ENCODE data around the gene ABCA2.

Gene ABCA2

DNA sequence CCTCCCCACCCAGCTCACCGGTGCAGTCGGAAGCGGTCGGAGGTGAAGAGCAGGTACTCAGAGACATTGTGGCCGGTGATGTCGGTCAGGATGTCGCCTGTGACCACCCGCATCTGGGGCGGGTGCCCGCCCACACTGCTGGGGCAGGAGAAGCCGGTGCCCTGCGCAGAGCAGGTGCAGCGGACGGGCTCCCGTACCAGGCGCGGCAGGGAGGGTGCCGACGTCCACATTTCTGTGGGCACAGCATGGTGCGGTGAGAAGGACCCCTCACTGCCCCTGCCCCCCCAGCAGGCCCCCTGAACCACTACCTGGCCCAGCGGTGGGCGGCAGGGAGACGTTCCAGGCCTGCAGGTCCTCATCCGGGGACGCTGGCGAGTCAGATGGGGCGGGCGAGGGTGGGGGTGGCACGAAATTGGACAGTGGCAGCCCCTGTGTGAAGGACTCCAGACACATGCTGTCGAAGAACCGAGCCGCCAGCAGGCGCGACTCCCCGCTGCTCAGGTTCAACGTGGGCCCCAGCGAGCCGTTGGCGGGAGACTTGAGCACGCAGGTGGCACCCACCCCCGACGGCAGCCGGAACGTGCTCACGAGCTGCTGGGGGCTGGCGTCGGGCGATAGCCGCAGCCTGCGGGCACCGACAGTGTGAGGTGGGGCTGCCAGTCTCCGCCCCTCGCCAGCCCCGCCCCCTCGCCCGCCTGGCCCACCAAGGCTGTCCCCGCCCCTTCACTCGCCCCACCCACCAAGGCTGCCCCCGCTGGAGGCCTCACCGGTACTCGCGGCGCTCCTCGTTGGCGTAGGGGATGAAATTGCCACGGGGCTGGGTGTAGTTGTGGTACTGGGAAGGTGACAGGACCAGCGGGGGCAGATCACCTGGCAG lies 15.1 kb downstream of the ABCA2 start:
- CTCF ChIA-PET, result interaction anchor here (1.4 to 1.8 kb wide), 2 partner anchors 16 to 17 kb away, joined by 3 to 4 read pairs; no protein-coding TSS in a partner anchor
- H3K4me3 ChIP-seq (ENCODE audit: low read depth, low read length), result no peak overlapping the region
- DNase-seq (ENCODE audit: low read depth, low spot score), result no peak
- TF ChIP-seq, protein P1, sequence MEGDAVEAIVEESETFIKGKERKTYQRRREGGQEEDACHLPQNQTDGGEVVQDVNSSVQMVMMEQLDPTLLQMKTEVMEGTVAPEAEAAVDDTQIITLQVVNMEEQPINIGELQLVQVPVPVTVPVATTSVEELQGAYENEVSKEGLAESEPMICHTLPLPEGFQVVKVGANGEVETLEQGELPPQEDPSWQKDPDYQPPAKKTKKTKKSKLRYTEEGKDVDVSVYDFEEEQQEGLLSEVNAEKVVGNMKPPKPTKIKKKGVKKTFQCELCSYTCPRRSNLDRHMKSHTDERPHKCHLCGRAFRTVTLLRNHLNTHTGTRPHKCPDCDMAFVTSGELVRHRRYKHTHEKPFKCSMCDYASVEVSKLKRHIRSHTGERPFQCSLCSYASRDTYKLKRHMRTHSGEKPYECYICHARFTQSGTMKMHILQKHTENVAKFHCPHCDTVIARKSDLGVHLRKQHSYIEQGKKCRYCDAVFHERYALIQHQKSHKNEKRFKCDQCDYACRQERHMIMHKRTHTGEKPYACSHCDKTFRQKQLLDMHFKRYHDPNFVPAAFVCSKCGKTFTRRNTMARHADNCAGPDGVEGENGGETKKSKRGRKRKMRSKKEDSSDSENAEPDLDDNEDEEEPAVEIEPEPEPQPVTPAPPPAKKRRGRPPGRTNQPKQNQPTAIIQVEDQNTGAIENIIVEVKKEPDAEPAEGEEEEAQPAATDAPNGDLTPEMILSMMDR (IDR thresholded peaks at IDR 0.05; ENCODE audit: insufficient read depth, low read length, missing control alignments), result no peak
- POLR2A ChIA-PET, result no interaction called here

DNA sequence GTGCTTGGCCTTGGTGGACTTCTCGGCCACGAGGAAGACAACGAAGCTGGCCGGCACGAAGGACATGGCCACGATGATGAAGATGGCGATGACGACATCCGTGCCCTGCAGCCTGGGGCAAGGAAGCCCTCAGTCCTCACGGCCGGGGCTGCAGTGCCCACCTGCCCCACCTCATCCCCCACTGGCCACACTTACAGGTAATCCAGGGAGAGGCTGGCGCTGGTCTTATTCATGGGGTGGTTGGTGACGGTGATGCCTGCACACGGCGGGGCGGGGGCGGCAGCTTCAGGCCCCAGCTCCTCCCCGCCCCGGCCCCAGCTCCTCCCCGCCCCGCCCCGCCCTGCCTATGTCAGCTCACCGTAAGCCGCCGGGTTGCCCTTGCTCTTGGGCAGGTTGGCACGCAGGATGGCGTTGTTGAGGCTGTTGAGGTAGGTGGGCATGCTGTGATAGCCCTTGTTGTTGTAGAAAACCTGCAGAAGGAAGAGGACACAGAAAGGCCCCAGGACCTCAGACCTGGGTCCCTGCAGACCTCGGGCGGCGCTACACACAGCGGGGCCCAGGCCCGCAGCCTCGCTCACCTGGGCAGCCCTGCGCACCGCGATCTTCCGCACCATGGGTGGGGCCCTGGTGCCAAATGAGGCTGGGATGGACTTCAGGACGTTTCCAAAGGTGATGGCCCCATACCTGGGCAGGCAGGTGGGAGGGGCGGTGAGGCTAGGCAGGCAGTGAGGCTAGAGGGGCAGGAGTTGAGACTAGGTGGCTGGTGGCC lies 15.9 kb downstream of the ABCA2 start:
- ChIA-PET POLR2A (no interaction called here), CTCF (interaction anchor here (0.7 to 1.8 kb wide), 5 partner anchors 15 to 23 kb away, joined by 3 to 4 read pairs (median 4); no protein-coding TSS in a partner anchor)
- TF ChIP-seq, protein P1 (IDR thresholded peaks at IDR 0.05; ENCODE audit: insufficient read depth, low read length, missing control alignments), result no peak
- H3K4me3 ChIP-seq (ENCODE audit: low read depth, low read length), result no peak overlapping the region
- DNase-seq (ENCODE audit: low read depth, low spot score), result no peak

DNA sequence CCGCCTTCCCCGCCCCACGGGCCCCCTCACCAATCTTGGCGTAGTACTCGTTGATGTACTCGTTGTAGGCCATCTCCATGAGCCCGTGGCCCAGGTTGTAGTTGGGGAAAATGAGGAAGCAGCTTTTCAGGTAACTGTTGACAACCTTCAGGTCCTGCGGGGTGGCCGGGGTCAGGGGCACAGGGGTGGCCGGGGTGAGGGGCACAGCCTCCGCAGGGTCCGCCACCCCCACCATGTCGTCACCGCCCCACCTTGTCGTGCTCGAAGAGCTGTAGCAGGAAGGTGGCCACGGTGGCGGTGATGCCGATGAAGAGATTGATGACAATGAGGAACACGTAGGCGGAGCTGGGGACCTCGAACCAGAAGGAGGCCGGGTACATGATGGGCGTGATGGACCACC lies 16.9 kb downstream of the ABCA2 start:
- ChIA-PET POLR2A (no interaction called here), CTCF (interaction anchor here (0.7 to 1.9 kb wide), 6 partner anchors 16 to 64 kb away, joined by 3 to 8 read pairs (median 4); no protein-coding TSS in a partner anchor)
- TF ChIP-seq, protein P1 (IDR thresholded peaks at IDR 0.05; ENCODE audit: insufficient read depth, low read length, missing control alignments), result no peak
- no peak overlapping the region for H3K4me3 ChIP-seq (ENCODE audit: low read depth, low read length)
- DNase-seq (ENCODE audit: low read depth, low spot score), result no peak

DNA sequence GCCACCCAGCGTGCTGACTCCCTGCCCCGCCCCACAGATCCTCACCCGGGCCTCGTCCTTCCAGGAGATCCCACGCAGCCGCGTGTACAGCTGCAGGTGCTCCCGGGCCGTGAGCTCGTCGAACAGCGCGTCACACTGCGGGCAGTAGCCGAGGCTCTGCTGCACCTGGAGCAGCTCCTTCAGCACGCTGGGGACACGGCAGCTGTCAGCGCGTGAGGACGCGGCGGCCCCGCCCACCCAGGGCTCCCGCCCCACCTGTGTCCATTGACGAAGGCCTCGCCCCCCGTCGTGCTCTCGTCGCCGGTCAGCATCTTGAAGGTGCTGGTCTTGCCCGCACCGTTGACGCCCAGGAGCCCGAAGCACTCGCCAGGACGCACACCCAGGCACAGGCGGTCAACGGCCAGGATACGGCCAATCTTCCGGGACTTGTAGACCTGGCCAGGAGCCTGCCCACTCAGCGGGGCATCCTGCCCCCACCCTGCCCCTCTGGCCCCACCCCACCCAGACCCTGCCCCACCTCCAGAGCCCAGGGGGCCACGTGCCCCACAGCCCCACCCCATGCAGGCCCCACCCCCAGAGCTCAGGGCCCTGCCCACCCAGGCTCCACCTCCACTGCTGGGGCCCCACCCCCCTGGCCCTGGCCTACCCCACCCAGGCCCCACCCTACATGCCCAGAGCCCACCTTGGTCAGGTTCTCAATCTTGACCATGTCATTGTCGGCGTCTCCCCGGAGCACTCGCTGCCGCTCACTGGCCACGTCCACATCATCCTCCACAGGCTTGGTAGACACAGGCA lies 17.9 kb downstream of the ABCA2 start:
- no peak for DNase-seq (ENCODE audit: low read depth, low spot score)
- ChIA-PET CTCF (interaction anchor here (0.9 to 1.9 kb wide), 4 partner anchors 20 to 63 kb away, joined by 3 to 8 read pairs (median 4); no protein-coding TSS in a partner anchor), POLR2A (no interaction called here)
- TF ChIP-seq, protein P1 (IDR thresholded peaks at IDR 0.05; ENCODE audit: insufficient read depth, low read length, missing control alignments), result no peak
- H3K4me3 ChIP-seq (ENCODE audit: low read depth, low read length), result no peak overlapping the region

DNA sequence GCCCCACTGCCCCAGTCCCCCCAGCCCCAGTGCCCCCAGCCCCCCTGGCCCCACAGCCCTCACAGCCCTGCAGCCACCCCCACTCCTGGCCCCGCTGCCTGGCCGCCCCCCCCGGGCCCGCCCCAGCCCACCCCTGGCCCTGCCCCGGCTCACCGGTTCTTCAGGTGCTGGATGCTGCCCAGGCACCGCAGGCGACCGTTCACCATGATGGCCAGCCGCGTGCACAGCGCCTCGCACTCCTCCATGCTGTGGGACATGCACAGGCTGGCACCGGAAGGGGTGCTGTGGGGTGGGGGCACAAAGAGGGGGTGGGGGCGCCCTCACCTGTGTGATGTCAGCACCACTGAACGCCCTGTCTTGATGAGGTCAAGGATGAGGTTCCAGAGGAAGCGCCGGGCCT lies 18.8 kb downstream of the ABCA2 start:
- CTCF ChIA-PET, result interaction anchor here (1.2 to 1.9 kb wide), 3 partner anchors 16 to 61 kb away, joined by 4 to 8 read pairs (median 4); no protein-coding TSS in a partner anchor

More for the DNA sequence above, 18.8 kb downstream of the ABCA2 start:
- POLR2A ChIA-PET, result no interaction called here
- TF ChIP-seq, protein P1 (IDR thresholded peaks at IDR 0.05; ENCODE audit: insufficient read depth, low read length, missing control alignments), result no peak
- H3K4me3 ChIP-seq (ENCODE audit: low read depth, low read length), result no peak overlapping the region
- no peak for DNase-seq (ENCODE audit: low read depth, low spot score)
